GM23248 (cell line): ENCODE measurements around the gene TALDO1. TPM values are rescaled to one million over a fixed set of nuclear protein-coding genes. Genes with fewer than 3 reads are reported as not detected.
A peak's percentile ranks its signal among the peaks of the same experiment; 100 is the strongest.

Experiments used
- DNase-seq: peaks from one replicate; pipeline ENCODE4 v3.0.0-alpha.2; 2015
- H2AFZ ChIP-seq: fragments of 200-600 bp; sonication (generic); 2 replicates; pipeline ENCODE4 v1.6.1; 2016; ENCODE audit warnings: antibody characterized with exemption
- H3F3A ChIP-seq: fragments of 200-600 bp; sonication (generic); 2 replicates; pipeline ENCODE4 v1.6.1; 2016; ENCODE audit warnings: mild to moderate bottlenecking, antibody characterized with exemption, mixed run types; ENCODE audit not compliant: insufficient read depth
- H3K27ac ChIP-seq: fragments of 200-600 bp; sonication (generic); 2 replicates; pipeline ENCODE4 v1.5.1; 2016; ENCODE audit warnings: mild to moderate bottlenecking
- H3K27me3 ChIP-seq: fragments of 200-600 bp; sonication (generic); replicated peaks from 2 replicates; pipeline ENCODE4 v1.6.1; 2016; ENCODE audit warnings: mild to moderate bottlenecking; ENCODE audit not compliant: insufficient read depth
- H3K36me3 ChIP-seq: fragments of 200-600 bp; sonication (generic); 2 replicates; pipeline ENCODE4 v1.6.1; 2016; ENCODE audit warnings: low read depth, mild to moderate bottlenecking
- H3K4me1 ChIP-seq: fragments of 200-600 bp; sonication (generic); 2 replicates; pipeline ENCODE4 v1.6.1; 2016; ENCODE audit warnings: mild to moderate bottlenecking; ENCODE audit not compliant: insufficient read depth
- H3K4me2 ChIP-seq: fragments of 200-600 bp; sonication (generic); one replicate; pipeline ENCODE4 v1.6.1; 2016; ENCODE audit warnings: mild to moderate bottlenecking; ENCODE audit not compliant: unreplicated experiment
- H3K4me3 ChIP-seq: fragments of 200-600 bp; sonication (generic); 2 replicates; pipeline ENCODE4 v1.5.1; 2016; ENCODE audit warnings: mild to moderate bottlenecking
- H3K79me2 ChIP-seq: fragments of 200-600 bp; sonication (generic); 2 replicates; pipeline ENCODE4 v1.6.1; 2016; ENCODE audit warnings: mild to moderate bottlenecking; ENCODE audit not compliant: insufficient read depth
- H3K9ac ChIP-seq: fragments of 200-600 bp; sonication (generic); 2 replicates; pipeline ENCODE4 v1.6.1; 2016; ENCODE audit warnings: mild to moderate bottlenecking
- H3K9me2 ChIP-seq: fragments of 200-600 bp; sonication (generic); 2 replicates; pipeline ENCODE4 v1.6.1; 2016; ENCODE audit warnings: mixed run types, mild to moderate bottlenecking, moderate library complexity; ENCODE audit not compliant: insufficient read depth
- H3K9me3 ChIP-seq: fragments of 200-600 bp; sonication (generic); one replicate; pipeline ENCODE4 v1.6.1; 2017; ENCODE audit warnings: low read depth
- H4K20me1 ChIP-seq: fragments of 200-600 bp; sonication (generic); 2 replicates; pipeline ENCODE4 v1.6.0; 2016; ENCODE audit not compliant: insufficient read depth
- EZH2 ChIP-seq: fragments of 200-600 bp; sonication (generic); IDR thresholded peaks from 2 replicates; pipeline ENCODE4 v1.6.1; 2018; ENCODE audit warnings: antibody characterized with exemption, mild to moderate bottlenecking; ENCODE audit not compliant: insufficient read depth, poor library complexity, severe bottlenecking
- EZH2phosphoT487 ChIP-seq: fragments of 200-600 bp; sonication (generic); IDR thresholded peaks from 2 replicates; pipeline ENCODE4 v1.6.1; 2018; ENCODE audit warnings: antibody characterized with exemption, moderate library complexity, mild to moderate bottlenecking, low read depth; ENCODE audit not compliant: insufficient read depth
- WGBS, 2 experiments: methylation state at CpG; one replicate each; pipeline ENCODE4 v1.1.6; 2015 to 2017; ENCODE audit warnings: low lambda C conversion rate in 2 of 2, low coverage in 1 of 2; ENCODE audit errors: missing lambda C conversion rate in 2 of 2; 5-methylcytosine and 5-hydroxymethylcytosine counted together
- in situ Hi-C: fragments of 300-500 bp; cut with MboI; formaldehyde crosslinking; loops from 2 replicates; pipeline ENCODE4 v1.15.0; 2020
- polyA plus RNA-seq: library from polyadenylated mRNA; unstranded; fragments of >200 nt; fragmentation: Nextera tagmentation; extraction: Ambion mirVana; gene quantifications from 2 replicates; pipeline ENCODE4 v1.2.1, GENCODE V29; 2016
- total RNA-seq: library from RNA; depleted of rRNA; stranded (reverse); fragments of >200 nt; shearing (Covaris generic); gene quantifications from 2 replicates; pipeline ENCODE4 v1.2.3, GENCODE V29; 2014

TALDO1 gene
- total and polyA plus RNA-seq, 2 experiments from 2014 or later = 216 to 313 TPM

GRCh38 chr11:788953-789940, 42.0 kb downstream of the TALDO1 start:
- in situ Hi-C loops = no loop called here
- Histone ChIP-seq H3K4me3 (peak overlapping the region; percentile 45; the same call in 1 of the 2 replicates), H3K9ac (0 out of 2 replicates have a peak overlapping the region, but pooled peaks have one; percentile 20), H3K79me2 (no peaks in the 10 kb centered on the region), H3F3A (peaks cover 11% of the 10 kb centered on the region; the same call in 1 of the 2 replicates), H3K9me2 (no peaks in the 10 kb centered on the region), H2AFZ (no peak overlapping the region), H3K27ac (no peak overlapping the region), H3K9me3 (no peaks in the 10 kb centered on the region), H3K4me1 (no peaks in the 10 kb centered on the region), H3K36me3 (peaks cover 3% of the 10 kb centered on the region; the same call in 1 of the 2 replicates), H4K20me1 (no peaks in the 10 kb centered on the region), H3K4me2 (no peak overlapping the region), H3K27me3 (no peaks in the 10 kb centered on the region)
- 15 to 21% methylated on average over 20 to 26 of the region's 31 CpGs for WGBS, 2 experiments
- TF ChIP-seq EZH2 (no peak), EZH2phosphoT487 (no peak)
- DNase-seq = no peak

- Histone ChIP-seq H3K9me2 (no peaks in the 10 kb centered on the region), H3K9me3 (no peaks in the 10 kb centered on the region), H3K4me1 (no peaks in the 10 kb centered on the region), H3F3A (0 out of 2 replicates have a peak, but pooled peaks cover 4% of the 10 kb centered on the region), H3K36me3 (no peaks in the 10 kb centered on the region; the same call in 1 of the 2 replicates), H2AFZ (no peak within 1 kb of the TSS), H3K79me2 (peaks cover 6% of the 10 kb centered on the region), H3K4me3 (peak within 1 kb of the TSS; percentile 45; the same call in 1 of the 2 replicates), H3K9ac (0 out of 2 replicates have a peak within 1 kb of the TSS, but pooled peaks have one; percentile 20), H3K4me2 (no peak within 1 kb of the TSS), H4K20me1 (no peaks in the 10 kb centered on the region), H3K27ac (no peak within 1 kb of the TSS), H3K27me3 (no peaks in the 10 kb centered on the region)
- peak; percentile 82 for DNase-seq
- in situ Hi-C loops = no loop called here
- 1% methylated on average over 14 to 16 of the region's 44 CpGs for WGBS, 2 experiments
- TF ChIP-seq EZH2 (no peak), EZH2phosphoT487 (no peak)
These were observed 42.7 kb downstream of the TALDO1 start, which contains the start of gene CEND1 for GRCh38 chr11:789943-790342. TSS of gene CEND1 (minus strand) at chr11:790090. CDS start at chr11:788576, 1,514 bp downstream.

- Histone ChIP-seq H3F3A (0 out of 2 replicates have a peak, but pooled peaks cover 4% of the 10 kb centered on the region), H3K9me2 (no peaks in the 10 kb centered on the region), H4K20me1 (no peaks in the 10 kb centered on the region), H3K9ac (no peak overlapping the region), H3K27me3 (no peaks in the 10 kb centered on the region), H3K36me3 (no peaks in the 10 kb centered on the region; the same call in 1 of the 2 replicates), H3K9me3 (no peaks in the 10 kb centered on the region), H2AFZ (no peak overlapping the region), H3K4me2 (no peak overlapping the region), H3K4me3 (no peak overlapping the region), H3K27ac (no peak overlapping the region), H3K79me2 (peaks cover 12% of the 10 kb centered on the region), H3K4me1 (no peaks in the 10 kb centered on the region; the same call in 1 of the 2 replicates)
- TF ChIP-seq EZH2phosphoT487 (no peak), EZH2 (no peak)
- peak; percentile 58 for DNase-seq
- 44 to 46% methylated on average over 16 to 18 of the region's 18 CpGs for WGBS, 2 experiments
- in situ Hi-C loops = no loop called here
These were observed 43.7 kb downstream of the TALDO1 start for GRCh38 chr11:790721-791564.
